ENCODE measurements around the gene CATSPER3. TPM values are rescaled to one million over a fixed set of nuclear protein-coding genes. Genes with fewer than 3 reads are reported as not detected.

Gene CATSPER3
- total and polyA plus RNA-seq, 2 of the 8 experiments (the other 6 are each of a cell fraction or from before 2014, with no cell fraction given), result 0.62 TPM; not detected in 1

GRCh38 chr5:134944630-134945029 lies 23.1 kb upstream of the CATSPER3 start:
- no peaks in the 10 kb centered on the region for H3K23me2 ChIP-seq (ENCODE audit: low read depth, low read length)
- H3K23ac ChIP-seq (ENCODE audit: insufficient read length), result no peak overlapping the region
- H2BK5ac ChIP-seq (ENCODE audit: low read depth, low read length), result no peak overlapping the region
- CTCF ChIA-PET (ENCODE audit: partially characterized antibody), result interaction anchor here (0.9 to 1.0 kb wide), 2 partner anchors 23 to 70 kb away, joined by 3 read pairs; no protein-coding TSS in a partner anchor
- no peak overlapping the region for H2AK5ac ChIP-seq (ENCODE audit: low read depth, low read length)
- no peak overlapping the region for H3K4me2 ChIP-seq (ENCODE audit: insufficient read depth in 1 of 2, low read depth in 2 of 2, low read length in 2 of 2)
- H3K4me3 ChIP-seq (ENCODE audit: extremely low read depth in 1 of 4, insufficient read depth in 2 of 4, low read depth in 3 of 4, low read length in 4 of 4), result no peak overlapping the region
- no peak overlapping the region for H3K9ac ChIP-seq (replicated peaks in 1 of 4; ENCODE audit: extremely low read depth in 1 of 4, low read depth in 3 of 4, low read length in 3 of 4)
- H2BK120ac ChIP-seq (replicated peaks; ENCODE audit: low read depth, low read length), result no peak overlapping the region
- H3K56ac ChIP-seq (replicated peaks; ENCODE audit: insufficient read length, low read depth, low read length), result no peak overlapping the region
- H3K18ac ChIP-seq (ENCODE audit: extremely low read depth, low read length), result no peak overlapping the region
- no peaks in the 10 kb centered on the region for H3K79me1 ChIP-seq (ENCODE audit: low read depth, low read length)
- peaks cover 0 to 3% (median 0%) of the 10 kb centered on the region in 4 experiments; a peak in 1 of 8 replicates for H3K36me3 ChIP-seq (ENCODE audit: control insufficient read depth in 2 of 4, insufficient read depth in 4 of 4, low read length in 3 of 4)
- H2BK15ac ChIP-seq (ENCODE audit: low read length), result no peak overlapping the region
- no peaks in the 10 kb centered on the region for H3K4me1 ChIP-seq (replicated peaks in 1 of 4; ENCODE audit: control insufficient read depth in 3 of 4, insufficient read depth in 4 of 4, low read length in 3 of 4)
- WGBS, 2 experiments (ENCODE audit: extremely low coverage in 1 of 2, insufficient coverage in 1 of 2, insufficient read length in 1 of 2, insufficient replicate concordance in 2 of 2, low coverage in 1 of 2, low lambda C conversion rate in 2 of 2, missing lambda C conversion rate in 1 of 2), result 95% methylated on average over 1 of the region's 1 CpG; no CpG with 5 or more reads in 1 of the 2 experiments
- no peaks in the 10 kb centered on the region for H3K79me2 ChIP-seq (ENCODE audit: control insufficient read depth in 1 of 2, insufficient read depth in 2 of 2, low read length in 2 of 2)
- no peak overlapping the region for H2AFZ ChIP-seq (ENCODE audit: low read length)
- no peak overlapping the region for H3K4ac ChIP-seq (replicated peaks; ENCODE audit: insufficient read length, low read depth, low read length)
- DNase-seq (ENCODE audit: low read depth in 1 of 2, low spot score in 2 of 2), result no peak
- H3K27me3 ChIP-seq (replicated peaks in 1 of 4; ENCODE audit: control insufficient read depth in 3 of 4, extremely low read depth in 1 of 4, insufficient read depth in 3 of 4, low read length in 3 of 4), result no peaks in the 10 kb centered on the region
- no peaks in the 10 kb centered on the region for H4K20me1 ChIP-seq (replicated peaks in 1 of 2; ENCODE audit: control insufficient read depth in 1 of 2, insufficient read depth in 2 of 2, low read length in 2 of 2)
- no peak overlapping the region for H4K8ac ChIP-seq (ENCODE audit: extremely low read depth, insufficient read depth, low read length)
- H4K5ac ChIP-seq (ENCODE audit: insufficient read length, low read depth, low read length), result no peak overlapping the region
- H4K91ac ChIP-seq (replicated peaks; ENCODE audit: insufficient read length, low read length), result no peak overlapping the region
- H2BK12ac ChIP-seq (ENCODE audit: low read depth, low read length), result no peak overlapping the region
- H3K14ac ChIP-seq (ENCODE audit: insufficient read length), result no peak overlapping the region
- H2BK20ac ChIP-seq (ENCODE audit: low read length), result no peak overlapping the region
- POLR2A ChIA-PET (ENCODE audit: partially characterized antibody), result interaction anchor here (2.0 to 2.2 kb wide), 2 partner anchors 26 to 27 kb away, joined by 4 to 6 read pairs; no protein-coding TSS in a partner anchor
- no peak for FAIRE-seq
- no peak overlapping the region for H3K27ac ChIP-seq (ENCODE audit: low read depth, low read length)
- H3K9me3 ChIP-seq (ENCODE audit: insufficient read depth in 2 of 2, low read depth in 1 of 2, low read length in 1 of 2), result no peaks in the 10 kb centered on the region
- TF ChIP-seq NANOG (IDR thresholded peaks at IDR 0.05; ENCODE audit: insufficient read depth, low read depth, low read length, poor library complexity, severe bottlenecking), result no peak
- TF ChIP-seq MAX (IDR thresholded peaks at IDR 0.05), result no peak
- no peak for TF ChIP-seq SAP30 (IDR thresholded peaks at IDR 0.05; ENCODE audit: insufficient read depth, insufficient replicate concordance, low read length)
- TF ChIP-seq SIN3A (conservative IDR thresholded peaks at IDR 0.05 in 1 of 2, IDR thresholded peaks at IDR 0.05 in 1 of 2; ENCODE audit: low read depth in 1 of 2, low read length in 2 of 2), result no peak
- TF ChIP-seq ZNF274 (IDR thresholded peaks at IDR 0.05; ENCODE audit: borderline replicate concordance, extremely low read depth, low read length), result no peak
- no peak for TF ChIP-seq TBP (IDR thresholded peaks at IDR 0.05; ENCODE audit: low read depth, low read length)
- no peak for TF ChIP-seq GABPA (IDR thresholded peaks at IDR 0.05; ENCODE audit: borderline replicate concordance, insufficient read depth, low read length)
- TF ChIP-seq SP1 (IDR thresholded peaks at IDR 0.05; ENCODE audit: low read depth, low read length), result no peak
- TF ChIP-seq POLR2AphosphoS5 (IDR thresholded peaks at IDR 0.05; ENCODE audit: low read depth, low read length), result no peak
- no peak for TF ChIP-seq RXRA (IDR thresholded peaks at IDR 0.05; ENCODE audit: insufficient read depth, low read depth, low read length)
- no peak for TF ChIP-seq RAD21 (IDR thresholded peaks at IDR 0.05 in 1 of 2, conservative IDR thresholded peaks at IDR 0.05 in 1 of 2; ENCODE audit: low read depth in 2 of 2, low read length in 2 of 2)
- TF ChIP-seq KDM1A (IDR thresholded peaks at IDR 0.05; ENCODE audit: borderline replicate concordance, low read length), result no peak
